ENCODE results near the gene NIPAL3.

DNA sequence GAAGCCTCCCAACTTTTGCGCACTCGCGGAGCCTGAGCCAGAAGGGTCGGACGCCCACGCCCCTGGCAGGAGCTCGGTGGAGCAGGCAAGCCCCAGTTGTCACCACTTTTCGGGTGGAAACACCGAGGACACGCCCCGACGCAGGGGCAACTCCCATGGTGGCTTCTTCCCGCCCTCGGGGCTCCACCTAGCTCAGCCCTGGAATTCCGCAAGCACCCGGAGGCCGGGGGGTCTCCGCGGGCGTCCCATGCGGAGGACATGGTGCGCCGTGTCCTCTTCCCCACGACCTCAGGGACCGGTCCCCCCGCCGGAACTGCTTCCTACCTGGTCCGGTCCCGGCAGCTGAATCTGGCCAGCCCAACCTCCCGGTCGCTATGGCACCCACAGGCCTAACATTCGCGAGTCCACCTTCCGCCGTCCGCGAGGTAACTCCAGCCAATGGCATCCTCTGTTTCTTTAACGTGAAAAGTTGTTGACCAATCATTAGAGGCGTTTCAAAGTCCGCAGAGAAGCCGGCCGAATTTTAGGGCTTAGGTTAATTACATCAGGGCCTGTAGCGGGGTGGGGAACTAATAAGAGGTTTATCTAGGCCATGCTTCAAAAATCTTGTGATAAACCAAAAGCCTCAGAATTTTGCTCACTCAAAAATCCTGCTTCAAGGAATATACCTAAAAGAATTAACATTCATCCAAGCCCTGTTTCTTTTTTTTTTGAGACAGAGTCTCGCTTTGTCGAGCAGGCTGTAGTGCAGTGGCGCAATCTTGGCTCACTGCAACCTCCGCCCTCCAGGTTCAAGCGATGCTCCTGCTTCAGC is 2.0 kb upstream of the NIPAL3 start, which contains the start of gene STPG1:
- no peak for TF ChIP-seq POLR2A (IDR thresholded peaks at IDR 0.05; ENCODE audit: borderline replicate concordance, extremely low read depth, insufficient read depth, insufficient read length)
- no peak for TF ChIP-seq TCF7L2 (IDR thresholded peaks at IDR 0.05; ENCODE audit: borderline replicate concordance, extremely low read depth, insufficient read depth, insufficient read length)

Measured in HCT116 (cell line).